Measurements from ENCODE around the gene RAB31.

DNA sequence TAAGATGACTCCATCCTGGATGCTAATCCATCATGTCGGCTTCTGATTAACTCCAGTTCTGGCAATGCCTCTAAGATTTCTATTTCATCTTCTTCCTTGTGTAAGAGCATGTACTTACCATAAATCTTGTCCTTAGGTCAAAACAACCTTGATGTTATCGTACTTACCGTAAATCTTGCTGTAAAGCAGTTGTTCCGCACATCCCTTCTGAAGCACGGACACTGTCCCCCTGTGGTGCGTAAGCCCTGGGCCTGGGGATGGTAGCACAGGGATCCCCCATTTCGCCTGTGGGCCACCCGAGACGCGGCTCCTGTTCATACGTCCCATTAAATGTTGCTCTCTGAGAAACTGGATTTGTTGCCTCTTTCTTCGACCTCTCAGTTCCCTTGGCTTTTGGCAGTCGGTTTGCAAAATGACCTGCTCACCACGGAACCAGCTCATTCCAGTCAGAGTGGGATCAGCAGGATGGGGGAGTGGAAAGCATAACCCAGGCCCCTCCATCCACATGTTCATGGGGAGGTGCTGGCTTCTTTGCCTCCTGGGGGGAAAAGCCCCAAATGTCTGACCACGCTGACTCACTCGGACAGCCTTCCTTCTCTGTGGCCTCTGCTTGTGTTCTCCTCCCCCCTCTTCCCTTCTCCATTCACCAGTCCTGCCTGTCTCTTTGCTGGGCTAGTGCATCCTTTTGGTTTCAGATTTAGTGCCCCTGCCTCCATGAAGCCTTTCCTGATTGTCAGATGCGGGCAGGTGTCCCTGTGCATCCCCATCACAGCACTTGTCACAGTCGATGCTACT lies 49.9 kb downstream of the RAB31 start:
- TF ChIP-seq RAD21 (IDR thresholded peaks at IDR 0.05; ENCODE audit: low read length): no peak
- TF ChIP-seq, protein P1, sequence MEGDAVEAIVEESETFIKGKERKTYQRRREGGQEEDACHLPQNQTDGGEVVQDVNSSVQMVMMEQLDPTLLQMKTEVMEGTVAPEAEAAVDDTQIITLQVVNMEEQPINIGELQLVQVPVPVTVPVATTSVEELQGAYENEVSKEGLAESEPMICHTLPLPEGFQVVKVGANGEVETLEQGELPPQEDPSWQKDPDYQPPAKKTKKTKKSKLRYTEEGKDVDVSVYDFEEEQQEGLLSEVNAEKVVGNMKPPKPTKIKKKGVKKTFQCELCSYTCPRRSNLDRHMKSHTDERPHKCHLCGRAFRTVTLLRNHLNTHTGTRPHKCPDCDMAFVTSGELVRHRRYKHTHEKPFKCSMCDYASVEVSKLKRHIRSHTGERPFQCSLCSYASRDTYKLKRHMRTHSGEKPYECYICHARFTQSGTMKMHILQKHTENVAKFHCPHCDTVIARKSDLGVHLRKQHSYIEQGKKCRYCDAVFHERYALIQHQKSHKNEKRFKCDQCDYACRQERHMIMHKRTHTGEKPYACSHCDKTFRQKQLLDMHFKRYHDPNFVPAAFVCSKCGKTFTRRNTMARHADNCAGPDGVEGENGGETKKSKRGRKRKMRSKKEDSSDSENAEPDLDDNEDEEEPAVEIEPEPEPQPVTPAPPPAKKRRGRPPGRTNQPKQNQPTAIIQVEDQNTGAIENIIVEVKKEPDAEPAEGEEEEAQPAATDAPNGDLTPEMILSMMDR (IDR thresholded peaks at IDR 0.05): no peak
- TF ChIP-seq, protein P2, sequence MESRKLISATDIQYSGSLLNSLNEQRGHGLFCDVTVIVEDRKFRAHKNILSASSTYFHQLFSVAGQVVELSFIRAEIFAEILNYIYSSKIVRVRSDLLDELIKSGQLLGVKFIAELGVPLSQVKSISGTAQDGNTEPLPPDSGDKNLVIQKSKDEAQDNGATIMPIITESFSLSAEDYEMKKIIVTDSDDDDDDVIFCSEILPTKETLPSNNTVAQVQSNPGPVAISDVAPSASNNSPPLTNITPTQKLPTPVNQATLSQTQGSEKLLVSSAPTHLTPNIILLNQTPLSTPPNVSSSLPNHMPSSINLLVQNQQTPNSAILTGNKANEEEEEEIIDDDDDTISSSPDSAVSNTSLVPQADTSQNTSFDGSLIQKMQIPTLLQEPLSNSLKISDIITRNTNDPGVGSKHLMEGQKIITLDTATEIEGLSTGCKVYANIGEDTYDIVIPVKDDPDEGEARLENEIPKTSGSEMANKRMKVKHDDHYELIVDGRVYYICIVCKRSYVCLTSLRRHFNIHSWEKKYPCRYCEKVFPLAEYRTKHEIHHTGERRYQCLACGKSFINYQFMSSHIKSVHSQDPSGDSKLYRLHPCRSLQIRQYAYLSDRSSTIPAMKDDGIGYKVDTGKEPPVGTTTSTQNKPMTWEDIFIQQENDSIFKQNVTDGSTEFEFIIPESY (IDR thresholded peaks at IDR 0.05; ENCODE audit: borderline replicate concordance, low read depth): no peak
- TF ChIP-seq POLR2AphosphoS5 (IDR thresholded peaks at IDR 0.05; ENCODE audit: low read depth, low read length): no peak
- TF ChIP-seq TAF1 (IDR thresholded peaks at IDR 0.05; ENCODE audit: borderline replicate concordance, low read depth, low read length): no peak
- TF ChIP-seq, protein P3, sequence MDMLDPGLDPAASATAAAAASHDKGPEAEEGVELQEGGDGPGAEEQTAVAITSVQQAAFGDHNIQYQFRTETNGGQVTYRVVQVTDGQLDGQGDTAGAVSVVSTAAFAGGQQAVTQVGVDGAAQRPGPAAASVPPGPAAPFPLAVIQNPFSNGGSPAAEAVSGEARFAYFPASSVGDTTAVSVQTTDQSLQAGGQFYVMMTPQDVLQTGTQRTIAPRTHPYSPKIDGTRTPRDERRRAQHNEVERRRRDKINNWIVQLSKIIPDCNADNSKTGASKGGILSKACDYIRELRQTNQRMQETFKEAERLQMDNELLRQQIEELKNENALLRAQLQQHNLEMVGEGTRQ (IDR thresholded peaks at IDR 0.05; ENCODE audit: borderline replicate concordance, low read depth, low read length): no peak
- TF ChIP-seq, protein P4, sequence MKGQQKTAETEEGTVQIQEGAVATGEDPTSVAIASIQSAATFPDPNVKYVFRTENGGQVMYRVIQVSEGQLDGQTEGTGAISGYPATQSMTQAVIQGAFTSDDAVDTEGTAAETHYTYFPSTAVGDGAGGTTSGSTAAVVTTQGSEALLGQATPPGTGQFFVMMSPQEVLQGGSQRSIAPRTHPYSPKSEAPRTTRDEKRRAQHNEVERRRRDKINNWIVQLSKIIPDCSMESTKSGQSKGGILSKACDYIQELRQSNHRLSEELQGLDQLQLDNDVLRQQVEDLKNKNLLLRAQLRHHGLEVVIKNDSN (IDR thresholded peaks at IDR 0.05; ENCODE audit: borderline replicate concordance, low read depth): no peak
- TF ChIP-seq GABPA (IDR thresholded peaks at IDR 0.05; ENCODE audit: low read depth): no peak
- TF ChIP-seq, protein P5, sequence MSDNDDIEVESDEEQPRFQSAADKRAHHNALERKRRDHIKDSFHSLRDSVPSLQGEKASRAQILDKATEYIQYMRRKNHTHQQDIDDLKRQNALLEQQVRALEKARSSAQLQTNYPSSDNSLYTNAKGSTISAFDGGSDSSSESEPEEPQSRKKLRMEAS (IDR thresholded peaks at IDR 0.05; ENCODE audit: low read depth): no peak

Data from SK-N-SH (cell line).